Tibial nerve (tissue), 4 donors: ENCODE measurements around the gene PTPRG. TPM values are rescaled to one million over a fixed set of nuclear protein-coding genes. Genes with fewer than 3 reads are reported as not detected.

Source experiments
- DNase-seq, 2 donors: peaks; one replicate each; pipeline ENCODE4 v3.0.0-alpha.2; 2019; ENCODE audit warnings: low spot score in 2 of 2
- H3K27ac ChIP-seq, 4 donors: fragments of 200-600 bp; sonication (generic) in 3 of 4; one replicate each; pipeline ENCODE4 v1.5.1; 2017 to 2019; ENCODE audit warnings: mild to moderate bottlenecking in 1 of 4
- H3K27me3 ChIP-seq, 2 donors: fragments of 200-600 bp; sonication (generic) in 1 of 2; one replicate each; pipeline versions ENCODE4 v1.5.1 to v1.6.0; 2017 to 2019
- H3K36me3 ChIP-seq, 3 donors: fragments of 200-600 bp; sonication (generic); one replicate each; pipeline ENCODE4 v1.5.1; 2018 to 2019
- H3K4me1 ChIP-seq, 4 donors: fragments of 200-600 bp; sonication (generic) in 3 of 4; one replicate each; pipeline ENCODE4 v1.5.1; 2017 to 2019
- H3K4me3 ChIP-seq, 4 donors: fragments of 200-600 bp; sonication (generic) in 3 of 4; one replicate each; pipeline ENCODE4 v1.5.1; 2017 to 2019; ENCODE audit warnings: mild to moderate bottlenecking in 1 of 4, moderate library complexity in 1 of 4
- H3K9me3 ChIP-seq, 4 donors: fragments of 200-600 bp; sonication (generic) in 3 of 4; one replicate each; pipeline ENCODE4 v1.5.1; 2017 to 2019
- EP300 ChIP-seq, 2 donors: sonication (generic); formaldehyde crosslinking; IDR thresholded peaks; one replicate each; pipeline ENCODE4 v1.6.1; 2017; ENCODE audit warnings: antibody characterized with exemption in 2 of 2, mild to moderate bottlenecking in 1 of 2
- POLR2A ChIP-seq, 2 donors: fragments of 450-650 bp; IDR thresholded peaks; one replicate each; pipeline ENCODE4 v1.6.1; 2017; ENCODE audit warnings: antibody characterized with exemption in 2 of 2, mild to moderate bottlenecking in 2 of 2, moderate library complexity in 2 of 2
- WGBS, 2 donors: methylation state at CpG; one replicate each; pipeline ENCODE4 v1.1.5; 2018; 5-methylcytosine and 5-hydroxymethylcytosine counted together
- total RNA-seq, 4 donors: library from RNA; depleted of rRNA; stranded (reverse); fragments of >200 nt; gene quantifications; one replicate each; pipeline ENCODE4 v1.1.0, GENCODE V29; 2016
- TF ChIP-seq, protein P1 (sequence below), 5 experiments: fragments of 200-600 bp in 3 of 5; fragments of 450-650 bp in 2 of 5; sonication (generic) in 3 of 5; IDR thresholded peaks; one replicate each; pipeline ENCODE4 v1.5.1; 2016 to 2019; ENCODE audit warnings: antibody characterized with exemption in 5 of 5, mild to moderate bottlenecking in 3 of 5, moderate library complexity in 2 of 5

PTPRG gene
- total RNA-seq, 4 donors from 2014 or later = 112 to 174 (median 121) TPM

- Histone ChIP-seq H3K4me3 (no peak overlapping the region), H3K27me3 (no peaks in the 10 kb centered on the region), H3K9me3 (no peaks in the 10 kb centered on the region), H3K4me1 (peaks cover 0 to 48% (median 25%) of the 10 kb centered on the region in 4 donors), H3K36me3 (no peaks in the 10 kb centered on the region), H3K27ac (peak overlapping the region; percentile 55 to 85 (median 64))
- peak; percentile 31 to 64 for DNase-seq
- 25% methylated on average over 7 of the region's 7 CpGs for WGBS, 2 donors
- TF ChIP-seq EP300 (IDR thresholded peaks at IDR 0.05) = peak; percentile 53 to 85
- TF ChIP-seq, protein P1, sequence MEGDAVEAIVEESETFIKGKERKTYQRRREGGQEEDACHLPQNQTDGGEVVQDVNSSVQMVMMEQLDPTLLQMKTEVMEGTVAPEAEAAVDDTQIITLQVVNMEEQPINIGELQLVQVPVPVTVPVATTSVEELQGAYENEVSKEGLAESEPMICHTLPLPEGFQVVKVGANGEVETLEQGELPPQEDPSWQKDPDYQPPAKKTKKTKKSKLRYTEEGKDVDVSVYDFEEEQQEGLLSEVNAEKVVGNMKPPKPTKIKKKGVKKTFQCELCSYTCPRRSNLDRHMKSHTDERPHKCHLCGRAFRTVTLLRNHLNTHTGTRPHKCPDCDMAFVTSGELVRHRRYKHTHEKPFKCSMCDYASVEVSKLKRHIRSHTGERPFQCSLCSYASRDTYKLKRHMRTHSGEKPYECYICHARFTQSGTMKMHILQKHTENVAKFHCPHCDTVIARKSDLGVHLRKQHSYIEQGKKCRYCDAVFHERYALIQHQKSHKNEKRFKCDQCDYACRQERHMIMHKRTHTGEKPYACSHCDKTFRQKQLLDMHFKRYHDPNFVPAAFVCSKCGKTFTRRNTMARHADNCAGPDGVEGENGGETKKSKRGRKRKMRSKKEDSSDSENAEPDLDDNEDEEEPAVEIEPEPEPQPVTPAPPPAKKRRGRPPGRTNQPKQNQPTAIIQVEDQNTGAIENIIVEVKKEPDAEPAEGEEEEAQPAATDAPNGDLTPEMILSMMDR (IDR thresholded peaks at IDR 0.05) = no peak
Measured at GRCh38 chr3:61847784-61848462, 286.6 kb downstream of the PTPRG start.

GRCh38 chr3:61848885-61849284 lies 287.5 kb downstream of the PTPRG start:
- DNase-seq = peak in 1 of 2 donors; percentile 54
- TF ChIP-seq POLR2A (IDR thresholded peaks at IDR 0.05) = no peak
- TF ChIP-seq, protein P1 (IDR thresholded peaks at IDR 0.05) = peak in 1 of 5 experiments; percentile 11
- TF ChIP-seq EP300 (IDR thresholded peaks at IDR 0.05) = peak; percentile 86 to 95
- Histone ChIP-seq H3K4me3 (no peak overlapping the region), H3K27me3 (no peaks in the 10 kb centered on the region), H3K9me3 (no peaks in the 10 kb centered on the region), H3K27ac (peak overlapping the region in 3 of 4 donors; percentile 55 to 85 (median 73)), H3K36me3 (no peaks in the 10 kb centered on the region), H3K4me1 (peaks cover 0 to 50% (median 25%) of the 10 kb centered on the region in 4 donors)
- WGBS, 2 donors = 2 to 3% methylated on average over 3 of the region's 3 CpGs

DNA sequence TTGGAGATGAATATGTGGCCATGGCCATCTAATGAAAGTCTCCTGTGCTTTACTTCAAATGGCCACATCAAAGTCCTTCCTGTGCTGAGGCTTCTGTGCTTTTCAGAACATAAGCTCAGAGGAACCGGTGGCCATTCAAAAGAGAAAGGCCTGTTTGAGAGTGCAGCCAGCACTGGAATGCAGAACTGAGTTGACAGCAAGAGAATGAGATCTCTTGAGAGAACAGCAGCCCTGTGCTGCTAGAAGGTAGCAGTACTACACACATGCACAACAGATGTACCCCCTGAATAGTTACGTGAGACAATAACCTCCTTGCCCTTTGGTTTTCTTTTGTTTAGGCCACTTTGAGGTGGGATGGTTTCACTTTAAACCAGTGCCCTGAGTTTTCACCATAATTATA lies 292.5 kb downstream of the PTPRG start:
- 30 to 46% methylated on average over 2 of the region's 2 CpGs for WGBS, 2 donors
- no peaks in the 10 kb centered on the region for H3K9me3 ChIP-seq
- H3K27ac ChIP-seq = no peak overlapping the region
- no peaks in the 10 kb centered on the region for H3K27me3 ChIP-seq
- no peak for DNase-seq
- TF ChIP-seq EP300 (IDR thresholded peaks at IDR 0.05) (no peak), POLR2A (IDR thresholded peaks at IDR 0.05) (no peak)
- TF ChIP-seq, protein P1 (IDR thresholded peaks at IDR 0.05) = no peak
- H3K4me1 ChIP-seq = peaks cover 0 to 23% (median 8%) of the 10 kb centered on the region in 4 donors
- H3K36me3 ChIP-seq = no peaks in the 10 kb centered on the region
- no peak overlapping the region for H3K4me3 ChIP-seq

DNA sequence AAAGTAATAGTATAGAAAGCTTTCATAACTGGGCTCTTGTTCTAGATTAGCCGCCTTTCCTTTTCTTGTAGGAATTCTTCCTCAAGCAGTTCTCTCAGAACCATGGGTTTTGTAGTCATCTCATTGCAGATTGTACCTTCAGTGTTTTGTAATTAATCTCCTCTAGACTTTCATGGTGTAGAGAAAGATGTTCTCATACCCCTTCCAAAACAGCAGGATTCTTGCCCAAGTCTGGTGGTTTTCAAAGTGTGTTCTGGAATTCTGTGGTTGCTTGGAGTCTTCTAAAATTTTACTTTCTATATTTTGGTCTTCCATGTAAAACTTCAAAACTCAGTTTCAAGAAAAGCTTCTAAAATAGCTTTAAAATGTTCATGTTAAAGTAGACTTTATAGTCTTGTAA lies 293.8 kb downstream of the PTPRG start:
- Histone ChIP-seq H3K36me3 (no peaks in the 10 kb centered on the region), H3K9me3 (no peaks in the 10 kb centered on the region), H3K4me1 (peaks cover 0 to 11% (median 0%) of the 10 kb centered on the region in 4 donors), H3K27ac (peak overlapping the region in 1 of 4 donors; percentile 2), H3K27me3 (no peaks in the 10 kb centered on the region), H3K4me3 (no peak overlapping the region)
- WGBS, 2 donors = 97 to 100% methylated on average over 1 of the region's 1 CpG
- no peak for DNase-seq
- TF ChIP-seq, protein P1 (IDR thresholded peaks at IDR 0.05) = no peak
- no peak for TF ChIP-seq POLR2A (IDR thresholded peaks at IDR 0.05)
- TF ChIP-seq EP300 (IDR thresholded peaks at IDR 0.05) = peak in 1 of 2 donors; percentile 20

- DNase-seq = no peak
- no peak for TF ChIP-seq EP300 (IDR thresholded peaks at IDR 0.05)
- WGBS, 2 donors = 90 to 92% methylated on average over 2 of the region's 2 CpGs
- H3K27ac ChIP-seq = no peak overlapping the region
- peaks cover 0 to 13% (median 0%) of the 10 kb centered on the region in 4 donors for H3K4me1 ChIP-seq
- no peak overlapping the region for H3K4me3 ChIP-seq
- no peaks in the 10 kb centered on the region for H3K27me3 ChIP-seq
- no peaks in the 10 kb centered on the region for H3K9me3 ChIP-seq
- no peaks in the 10 kb centered on the region for H3K36me3 ChIP-seq
Measured at GRCh38 chr3:61857297-61857696, 295.9 kb downstream of the PTPRG start.
